Putamen (tissue), 1 donor: Measurements from ENCODE around the gene RUNX1.

Source experiments
- DNase-seq: peaks from one replicate; pipeline ENCODE4 v3.0.0-alpha.2; 2016; ENCODE audit warnings: low spot score

The RUNX1 gene

GRCh38 chr21:34825101-34825500 is 224.0 kb downstream of the RUNX1 start:
- no peak for DNase-seq

- no peak for DNase-seq
Observed at GRCh38 chr21:34824314-34824713, 224.8 kb downstream of the RUNX1 start.

GRCh38 chr21:34822942-34823341 is 226.2 kb downstream of the RUNX1 start:
- no peak for DNase-seq

GRCh38 chr21:34822168-34822567 is 226.9 kb downstream of the RUNX1 start:
- DNase-seq, result no peak

GRCh38 chr21:34821717-34822116 is 227.4 kb downstream of the RUNX1 start:
- no peak for DNase-seq

GRCh38 chr21:34820051-34820450 is 229.1 kb downstream of the RUNX1 start:
- DNase-seq, result no peak

- no peak for DNase-seq
Observed at GRCh38 chr21:34819357-34819999, 229.6 kb downstream of the RUNX1 start.

- no peak for DNase-seq
Observed at GRCh38 chr21:34818662-34819158, 230.4 kb downstream of the RUNX1 start.

- DNase-seq, result no peak
Observed at GRCh38 chr21:34817821-34818661, 231.1 kb downstream of the RUNX1 start.

- no peak for DNase-seq
Observed at GRCh38 chr21:34815831-34816705, 233.0 kb downstream of the RUNX1 start.

- no peak for DNase-seq
Observed at GRCh38 chr21:34814529-34814951, 234.6 kb downstream of the RUNX1 start.

- no peak for DNase-seq
Observed at GRCh38 chr21:34813266-34813894, 235.7 kb downstream of the RUNX1 start.

- DNase-seq, result no peak
Observed at GRCh38 chr21:34812504-34813265, 236.4 kb downstream of the RUNX1 start.

GRCh38 chr21:34811368-34811767 is 237.7 kb downstream of the RUNX1 start:
- DNase-seq, result no peak

- DNase-seq, result no peak
Observed at GRCh38 chr21:34810786-34811185, 238.3 kb downstream of the RUNX1 start.

- DNase-seq, result no peak
Observed at GRCh38 chr21:34809822-34810221, 239.3 kb downstream of the RUNX1 start.

GRCh38 chr21:34808569-34809204 is 240.4 kb downstream of the RUNX1 start:
- DNase-seq, result no peak

GRCh38 chr21:34807881-34808568 is 241.1 kb downstream of the RUNX1 start:
- no peak for DNase-seq

- DNase-seq, result no peak
Observed at GRCh38 chr21:34807146-34807880, 241.8 kb downstream of the RUNX1 start.
